ENCODE measurements around the gene RPL12. TPM values are rescaled to one million over a fixed set of nuclear protein-coding genes. Genes with fewer than 3 reads are reported as not detected.

RPL12 gene
- total and polyA plus RNA-seq, 9 of the 15 experiments (the other 6 are each of a cell fraction or from before 2014, with no cell fraction given) = 1,614 to 4,558 (median 2,531) TPM

DNA sequence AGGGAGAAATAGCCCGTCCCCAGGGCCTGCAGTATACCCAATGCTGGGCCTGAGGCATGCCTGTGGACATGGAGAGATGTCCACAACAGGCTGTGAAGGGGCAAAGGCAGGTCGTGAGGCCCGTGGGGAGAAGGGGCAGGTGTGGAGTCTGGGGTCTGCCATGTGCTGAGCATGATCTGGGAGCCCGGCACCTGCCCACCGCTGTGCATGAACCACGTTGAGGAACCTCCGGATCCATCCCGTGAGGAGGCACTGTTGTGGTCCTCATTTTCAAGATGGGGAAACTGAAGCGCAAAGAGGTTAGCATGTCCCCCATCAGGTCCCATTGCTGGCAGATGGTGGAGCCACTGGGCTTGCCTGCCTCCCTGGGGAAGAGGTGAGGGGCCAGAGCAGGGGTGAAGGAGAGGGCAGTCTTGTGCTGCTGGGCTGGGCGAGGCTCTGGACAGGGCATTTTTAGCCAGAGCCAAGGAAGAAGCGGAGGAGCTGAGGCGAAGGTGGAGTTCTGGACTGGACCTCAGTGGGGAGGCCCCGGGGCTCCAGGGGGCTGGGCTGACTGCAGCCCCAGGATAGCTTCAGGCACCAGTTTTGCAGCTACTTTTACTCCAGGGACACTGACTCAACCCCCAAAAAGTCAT is 46.6 kb upstream of the RPL12 start:
- no peaks in the 10 kb centered on the region for H3K79me2 ChIP-seq (ENCODE audit: control insufficient read depth, insufficient read depth, low read length)
- no peaks in the 10 kb centered on the region for H3K9me1 ChIP-seq (ENCODE audit: control insufficient read depth, insufficient read depth, low read length)
- CTCF ChIA-PET (ENCODE audit: low intra/inter-chr PET ratio) = interaction anchor here (0.5 kb wide), 1 partner anchor 187 kb away, joined by 4 read pairs; no protein-coding TSS in a partner anchor
- intact Hi-C loops (cut with micrococcal nuclease) (loop anchor here (5.0 kb wide), 2 partner anchors 135 to 280 kb away; no protein-coding TSS in a partner anchor), in situ Hi-C loops (cut with MboI) (no loop called here)
- POLR2A ChIA-PET = interaction anchor here (0.6 to 0.8 kb wide), 3 partner anchors 10 to 48 kb away, joined by 3 to 4 read pairs (median 3); no protein-coding TSS in a partner anchor
- H3K36me3 ChIP-seq (ENCODE audit: control insufficient read depth, insufficient read depth, low read length) = peaks cover 33% of the 10 kb centered on the region; the same call in 2 of the 3 replicates
- no TSS peak for BruUV-seq (replicated peaks)
- WGBS (ENCODE audit: insufficient coverage, low coverage, missing lambda C conversion rate) = 89% methylated on average over 9 of the region's 13 CpGs
- TF ChIP-seq POLR2G (IDR thresholded peaks at IDR 0.05; ENCODE audit: low read depth, low read length) (peak; percentile 39; the same call in 1 of the 2 replicates), NFRKB (IDR thresholded peaks at IDR 0.05; ENCODE audit: low read depth) (no peak), CLOCK (CRISPR knock-in tag; IDR thresholded peaks at IDR 0.05; ENCODE audit: borderline replicate concordance) (no peak), KLF1 (tag; IDR thresholded peaks at IDR 0.05) (no peak), ZSCAN29 (IDR thresholded peaks at IDR 0.05) (no peak), ZNF507 (tag; conservative IDR thresholded peaks at IDR 0.05) (no peak), ZNF444 (CRISPR knock-in tag; IDR thresholded peaks at IDR 0.05) (no peak)
- TF ChIP-seq, protein P1, sequence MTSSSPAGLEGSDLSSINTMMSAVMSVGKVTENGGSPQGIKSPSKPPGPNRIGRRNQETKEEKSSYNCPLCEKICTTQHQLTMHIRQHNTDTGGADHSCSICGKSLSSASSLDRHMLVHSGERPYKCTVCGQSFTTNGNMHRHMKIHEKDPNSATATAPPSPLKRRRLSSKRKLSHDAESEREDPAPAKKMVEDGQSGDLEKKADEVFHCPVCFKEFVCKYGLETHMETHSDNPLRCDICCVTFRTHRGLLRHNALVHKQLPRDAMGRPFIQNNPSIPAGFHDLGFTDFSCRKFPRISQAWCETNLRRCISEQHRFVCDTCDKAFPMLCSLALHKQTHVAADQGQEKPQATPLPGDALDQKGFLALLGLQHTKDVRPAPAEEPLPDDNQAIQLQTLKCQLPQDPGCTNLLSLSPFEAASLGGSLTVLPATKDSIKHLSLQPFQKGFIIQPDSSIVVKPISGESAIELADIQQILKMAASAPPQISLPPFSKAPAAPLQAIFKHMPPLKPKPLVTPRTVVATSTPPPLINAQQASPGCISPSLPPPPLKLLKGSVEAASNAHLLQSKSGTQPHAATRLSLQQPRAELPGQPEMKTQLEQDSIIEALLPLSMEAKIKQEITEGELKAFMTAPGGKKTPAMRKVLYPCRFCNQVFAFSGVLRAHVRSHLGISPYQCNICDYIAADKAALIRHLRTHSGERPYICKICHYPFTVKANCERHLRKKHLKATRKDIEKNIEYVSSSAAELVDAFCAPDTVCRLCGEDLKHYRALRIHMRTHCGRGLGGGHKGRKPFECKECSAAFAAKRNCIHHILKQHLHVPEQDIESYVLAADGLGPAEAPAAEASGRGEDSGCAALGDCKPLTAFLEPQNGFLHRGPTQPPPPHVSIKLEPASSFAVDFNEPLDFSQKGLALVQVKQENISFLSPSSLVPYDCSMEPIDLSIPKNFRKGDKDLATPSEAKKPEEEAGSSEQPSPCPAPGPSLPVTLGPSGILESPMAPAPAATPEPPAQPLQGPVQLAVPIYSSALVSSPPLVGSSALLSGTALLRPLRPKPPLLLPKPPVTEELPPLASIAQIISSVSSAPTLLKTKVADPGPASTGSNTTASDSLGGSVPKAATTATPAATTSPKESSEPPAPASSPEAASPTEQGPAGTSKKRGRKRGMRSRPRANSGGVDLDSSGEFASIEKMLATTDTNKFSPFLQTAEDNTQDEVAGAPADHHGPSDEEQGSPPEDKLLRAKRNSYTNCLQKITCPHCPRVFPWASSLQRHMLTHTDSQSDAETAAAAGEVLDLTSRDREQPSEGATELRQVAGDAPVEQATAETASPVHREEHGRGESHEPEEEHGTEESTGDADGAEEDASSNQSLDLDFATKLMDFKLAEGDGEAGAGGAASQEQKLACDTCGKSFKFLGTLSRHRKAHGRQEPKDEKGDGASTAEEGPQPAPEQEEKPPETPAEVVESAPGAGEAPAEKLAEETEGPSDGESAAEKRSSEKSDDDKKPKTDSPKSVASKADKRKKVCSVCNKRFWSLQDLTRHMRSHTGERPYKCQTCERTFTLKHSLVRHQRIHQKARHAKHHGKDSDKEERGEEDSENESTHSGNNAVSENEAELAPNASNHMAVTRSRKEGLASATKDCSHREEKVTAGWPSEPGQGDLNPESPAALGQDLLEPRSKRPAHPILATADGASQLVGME (CRISPR knock-in tag; IDR thresholded peaks at IDR 0.05) = no peak
- DNase-seq (ENCODE audit: extremely low read depth in 1 of 4, low spot score in 3 of 4) (no peak), FAIRE-seq (no peak), ATAC-seq (no peak)
- 0 out of 4 replicates have a peak overlapping the region, but pooled peaks of 1 of the 2 experiments have one; percentile 26 for H3K9ac ChIP-seq (ENCODE audit: insufficient read depth in 1 of 2, low read depth in 2 of 2, low read length in 2 of 2)
- no peaks in the 10 kb centered on the region; the same call in 1 of the 2 replicates for H4K20me1 ChIP-seq (replicated peaks; ENCODE audit: control insufficient read depth, insufficient read depth, low read length)
- no peaks in the 10 kb centered on the region for H3K9me3 ChIP-seq (replicated peaks; ENCODE audit: control insufficient read depth, insufficient read depth, low read depth, low read length)
- peaks cover 6 to 23% of the 10 kb centered on the region in 2 experiments; a peak in 4 of 5 replicates for H3K4me1 ChIP-seq (replicated peaks in 1 of 2; ENCODE audit: control insufficient read depth in 2 of 2, insufficient read depth in 2 of 2, low read length in 2 of 2)
- H3K4me2 ChIP-seq (ENCODE audit: insufficient read depth, low read length) = no peak overlapping the region
- no peak overlapping the region for H2AFZ ChIP-seq (ENCODE audit: low read depth, low read length)
- H3K27ac ChIP-seq (ENCODE audit: extremely low read depth, low read depth, low read length) = no peak overlapping the region; the same call in 2 of the 3 replicates
- no peak overlapping the region for H3K4me3 ChIP-seq
- H3K27me3 ChIP-seq (ENCODE audit: control insufficient read depth in 2 of 2, insufficient read depth in 2 of 2, low read length in 2 of 2) = no peaks in the 10 kb centered on the region

All from K562 (cell line).